Endometrium (tissue), 2 donors: ENCODE measurements around the gene ARL17A.
A peak's percentile ranks its signal among the peaks of the same experiment; 100 is the strongest.
"Not testable (repeated sequence)": the region's sequence is repeated elsewhere in the genome, so short reads cannot be mapped to it uniquely, and the experiment has no call there.

Source experiments
- FAIRE-seq: peaks from 2 replicates; lab custom pipeline; 2012; peaks lifted over from hg19 to GRCh38; lab: Jason Lieb, UNC
- donor health status: control.
- donor health status: control.

The ARL17A gene

GRCh38 chr17:46579083-46580075 is at the start of gene ARL17A:
Gene ARL17A, minus strand, starts transcription at chr17:46579691. Its CDS starts 3,369 bp downstream, at chr17:46576322.
- FAIRE-seq: peak; percentile 100

GRCh38 chr17:46628753-46629436 is 49.4 kb upstream of the ARL17A start:
- not testable (repeated sequence) for FAIRE-seq

DNA sequence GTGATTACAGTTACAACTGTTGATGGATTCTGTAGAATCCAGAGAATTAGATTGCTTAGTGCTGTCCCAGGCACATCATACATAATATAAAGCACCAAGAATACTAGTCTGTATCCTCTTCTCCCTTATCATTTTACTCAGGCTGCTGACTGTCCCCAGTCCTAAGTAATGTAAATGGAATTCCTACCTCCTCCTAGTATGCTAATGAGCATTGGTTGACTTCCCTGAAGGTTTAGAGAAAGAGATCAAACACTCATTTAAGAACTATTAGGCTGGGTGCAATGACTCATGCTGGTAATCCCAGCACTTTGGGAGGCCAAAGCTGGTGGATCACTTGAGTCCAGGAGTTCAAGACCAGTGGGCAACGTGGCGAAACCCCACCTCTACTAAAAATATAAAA is 48.0 kb upstream of the ARL17A start:
- not testable (repeated sequence) for FAIRE-seq

DNA sequence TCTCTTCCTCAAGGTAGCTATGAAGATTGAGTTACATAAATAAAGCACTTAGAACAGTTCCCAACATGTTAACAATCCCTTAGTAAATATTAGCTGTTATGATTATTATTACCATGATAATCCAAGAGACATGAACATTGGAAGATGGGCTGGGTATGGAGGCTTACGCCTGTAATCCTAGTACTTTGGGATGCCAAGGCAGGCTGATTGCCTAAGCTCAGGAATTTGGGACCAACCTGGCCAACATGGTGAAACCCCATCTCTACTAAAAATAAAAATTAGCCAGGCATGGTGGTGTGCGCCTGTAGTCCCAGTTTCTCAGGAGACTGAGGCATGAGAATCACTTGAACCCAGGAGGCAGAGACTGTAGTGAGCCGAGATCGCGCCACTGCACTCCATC is 45.2 kb upstream of the ARL17A start:
- not testable (repeated sequence) for FAIRE-seq

DNA sequence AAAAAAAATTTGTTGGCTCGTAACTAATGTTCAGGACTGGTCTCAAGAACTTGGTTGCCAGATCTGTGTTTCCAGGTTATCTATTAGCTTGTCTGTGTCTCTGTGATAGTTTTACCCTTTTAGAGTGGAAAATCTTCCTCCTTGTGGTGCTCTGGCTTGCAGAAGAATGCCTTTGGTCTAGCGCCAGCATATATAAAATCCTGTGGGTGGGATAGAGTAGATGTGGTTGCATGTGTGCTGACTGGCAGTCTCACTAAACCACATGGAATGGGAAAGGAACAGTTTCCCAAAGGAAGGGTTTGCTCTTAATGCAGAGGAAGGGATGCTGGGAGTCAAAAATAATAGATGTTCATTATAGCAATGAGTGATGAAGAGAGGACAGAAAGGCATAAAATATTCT is 44.3 kb upstream of the ARL17A start:
- not testable (repeated sequence) for FAIRE-seq

DNA sequence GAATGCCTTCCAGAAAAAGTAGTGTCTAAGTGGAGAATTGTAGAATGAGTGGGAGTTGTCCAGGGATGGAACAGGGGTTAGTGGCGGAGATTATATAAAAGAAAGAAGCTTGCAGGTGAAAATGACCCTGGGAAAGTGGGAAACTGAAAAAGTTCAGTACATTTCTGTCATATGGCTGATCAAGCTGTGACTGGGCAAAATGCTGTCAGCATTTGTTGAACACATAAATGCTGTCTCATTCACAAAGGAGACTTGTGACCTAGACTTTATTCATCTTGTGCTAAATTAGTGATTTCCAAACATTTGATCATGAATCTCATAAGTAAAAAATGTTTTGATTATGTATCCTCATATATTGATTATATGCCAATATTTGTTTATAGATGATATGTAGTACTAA is 39.5 kb upstream of the ARL17A start:
- not testable (repeated sequence) for FAIRE-seq

- FAIRE-seq: not testable (repeated sequence)
Observed at GRCh38 chr17:46617121-46617520, 37.6 kb upstream of the ARL17A start.

DNA sequence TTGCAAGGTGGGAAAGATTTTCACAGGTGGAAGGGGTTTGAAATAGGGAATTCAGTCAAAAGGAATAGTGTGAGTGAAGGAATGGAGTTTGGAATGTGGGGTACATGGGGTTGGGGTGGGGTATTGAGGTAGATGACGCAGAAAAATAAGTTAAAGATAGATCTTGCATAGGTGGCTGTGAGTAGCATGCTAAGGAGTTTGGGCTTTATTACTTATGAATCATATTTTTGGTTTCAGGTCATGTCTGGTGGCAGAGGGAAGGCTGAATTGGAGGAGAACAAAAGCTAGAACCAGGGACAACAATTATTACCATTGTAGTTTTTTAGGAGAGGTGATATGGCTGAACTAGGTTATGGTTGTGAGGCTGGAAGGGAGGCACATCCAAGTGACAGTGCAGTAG is 34.4 kb upstream of the ARL17A start:
- FAIRE-seq: not testable (repeated sequence)

DNA sequence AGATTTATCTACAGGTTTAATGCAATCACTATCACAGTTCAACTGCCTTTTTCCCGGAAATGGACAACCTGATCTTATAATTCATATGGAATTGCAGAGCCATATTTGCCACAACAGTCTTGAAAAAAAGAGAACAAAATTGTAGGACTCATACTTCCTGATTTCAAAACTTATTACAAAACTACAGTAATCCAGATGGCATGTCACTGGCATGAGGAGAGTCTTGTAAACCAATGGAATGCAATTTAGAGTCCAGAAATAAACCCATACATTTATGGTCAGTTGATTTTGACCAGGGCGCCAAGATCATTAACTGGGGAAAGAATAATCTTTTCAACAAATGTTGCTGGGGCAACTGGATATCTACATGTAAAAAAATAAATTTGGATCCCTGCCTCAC is 31.8 kb upstream of the ARL17A start:
- FAIRE-seq: peak; percentile 85

DNA sequence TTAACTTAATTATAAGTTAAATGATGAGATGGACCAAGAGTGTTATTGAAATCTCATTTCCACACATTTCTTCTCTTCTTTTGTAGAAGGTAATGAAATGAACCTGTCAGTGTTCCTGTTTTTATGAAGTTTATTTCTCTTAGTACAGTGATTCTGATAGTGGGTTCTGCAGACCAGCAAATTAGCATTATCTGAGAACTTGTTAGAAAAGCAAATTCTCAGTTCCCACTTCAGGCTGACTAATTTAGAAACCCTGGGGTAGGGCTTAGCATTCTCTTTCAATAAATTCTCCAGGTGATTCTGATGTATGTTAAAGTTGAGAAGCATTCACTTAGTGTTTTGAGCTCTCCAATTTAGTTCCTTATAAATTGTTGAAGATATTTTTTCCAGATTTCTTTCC is 23.6 kb upstream of the ARL17A start:
- FAIRE-seq: not testable (repeated sequence)

- FAIRE-seq: not testable (repeated sequence)
Observed at GRCh38 chr17:46600767-46601166, 21.3 kb upstream of the ARL17A start.

DNA sequence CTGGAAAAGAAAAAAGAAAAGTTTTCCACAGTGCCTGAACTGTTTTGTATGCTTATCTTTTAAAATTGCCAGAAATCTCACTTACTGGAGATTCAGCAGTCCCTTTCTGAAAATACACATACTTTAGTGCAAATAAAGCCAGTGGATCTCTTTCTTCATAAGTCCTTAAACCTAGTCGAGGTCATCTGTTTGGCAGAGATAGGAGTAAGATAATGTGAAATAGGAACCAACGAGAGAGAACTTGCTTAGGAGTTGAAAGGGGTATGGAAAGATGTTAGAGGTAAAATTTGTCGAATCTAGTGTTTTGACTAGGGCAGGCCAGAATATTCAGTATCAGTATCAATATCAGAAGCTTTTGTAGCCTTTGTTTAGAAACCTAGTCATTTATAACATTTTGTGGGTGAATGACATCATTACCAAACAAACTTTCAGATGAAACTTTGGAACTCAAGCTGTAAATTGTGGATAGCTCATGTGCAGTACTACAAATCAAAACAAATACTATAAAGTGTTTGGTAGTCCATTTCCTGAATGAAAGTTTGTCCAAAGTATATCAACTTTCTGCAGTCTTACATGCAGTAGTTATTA is 18.9 kb upstream of the ARL17A start:
- FAIRE-seq: peak; percentile 85

DNA sequence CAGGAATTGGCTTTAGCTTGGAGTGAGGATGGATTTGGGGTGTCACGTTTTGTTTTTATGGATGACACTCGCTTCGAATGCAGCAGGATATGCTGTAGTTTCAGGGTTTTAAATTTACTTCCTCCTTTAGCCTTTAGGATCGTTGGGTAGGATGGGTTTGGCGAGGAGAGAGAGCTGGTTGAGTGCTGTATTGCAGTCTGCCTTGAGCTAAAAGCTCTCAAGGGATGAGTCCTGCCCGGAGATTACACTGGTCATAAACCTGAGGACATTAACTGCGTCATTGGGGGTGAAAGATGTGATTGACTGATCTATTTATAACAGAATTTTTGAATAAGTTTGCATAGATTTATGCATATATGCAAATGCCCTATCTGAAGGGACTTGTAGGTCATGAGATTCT is 11.8 kb upstream of the ARL17A start:
- FAIRE-seq: not testable (repeated sequence)

- FAIRE-seq: not testable (repeated sequence)
Observed at GRCh38 chr17:46590157-46591146, 11.0 kb upstream of the ARL17A start, which contains the start of gene NSF. Gene NSF, plus strand, starts transcription at chr17:46590669. Its CDS starts 107 bp downstream, at chr17:46590776.

GRCh38 chr17:46585444-46585843 is 6.0 kb upstream of the ARL17A start:
- FAIRE-seq: not testable (repeated sequence)

- peak; percentile 15 for FAIRE-seq
Observed at GRCh38 chr17:46580082-46580481, 591 bp upstream of the ARL17A start.

DNA sequence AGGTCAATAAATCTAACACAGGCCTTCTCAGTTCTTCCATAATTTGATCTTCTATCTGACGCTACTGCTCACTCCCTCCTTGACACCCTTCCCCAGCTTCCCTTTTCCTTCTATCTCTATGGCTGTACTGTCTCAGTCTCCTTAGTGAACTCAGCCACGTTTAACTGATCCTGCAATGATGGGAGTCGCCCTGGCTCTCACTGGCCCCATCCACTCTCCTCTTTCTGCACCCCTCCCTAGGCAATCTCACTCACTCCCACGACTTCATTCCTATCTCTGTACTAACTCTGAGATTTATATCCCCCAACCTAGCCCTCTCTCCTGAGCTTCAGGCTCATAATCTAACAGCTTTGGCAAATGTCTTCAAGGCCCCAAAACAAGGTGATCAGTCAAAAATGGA is 7.7 kb downstream of the ARL17A start:
- not testable (repeated sequence) for FAIRE-seq

- FAIRE-seq: not testable (repeated sequence)
Observed at GRCh38 chr17:46566980-46567379, 12.5 kb downstream of the ARL17A start.

GRCh38 chr17:46566284-46566683 is 13.2 kb downstream of the ARL17A start:
- not testable (repeated sequence) for FAIRE-seq

DNA sequence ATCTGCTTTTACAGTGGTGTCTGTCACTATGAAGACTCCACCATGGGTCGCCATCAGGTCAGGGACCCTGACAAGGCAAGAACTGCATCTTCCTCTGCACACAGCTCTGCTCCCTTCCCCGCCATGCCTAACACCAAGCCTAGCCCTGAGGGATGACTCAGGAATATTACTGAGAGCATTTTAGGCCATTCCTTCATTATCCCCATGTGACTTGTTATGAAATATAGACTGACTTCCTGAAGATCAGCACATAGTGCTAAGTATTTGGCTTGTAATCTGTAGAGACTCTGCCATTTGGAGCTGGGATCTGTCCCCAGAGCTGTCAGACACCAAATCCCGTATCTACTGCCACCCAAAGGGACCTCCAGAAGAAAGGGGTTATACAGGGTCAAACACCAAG is 19.4 kb downstream of the ARL17A start:
- FAIRE-seq: not testable (repeated sequence)

DNA sequence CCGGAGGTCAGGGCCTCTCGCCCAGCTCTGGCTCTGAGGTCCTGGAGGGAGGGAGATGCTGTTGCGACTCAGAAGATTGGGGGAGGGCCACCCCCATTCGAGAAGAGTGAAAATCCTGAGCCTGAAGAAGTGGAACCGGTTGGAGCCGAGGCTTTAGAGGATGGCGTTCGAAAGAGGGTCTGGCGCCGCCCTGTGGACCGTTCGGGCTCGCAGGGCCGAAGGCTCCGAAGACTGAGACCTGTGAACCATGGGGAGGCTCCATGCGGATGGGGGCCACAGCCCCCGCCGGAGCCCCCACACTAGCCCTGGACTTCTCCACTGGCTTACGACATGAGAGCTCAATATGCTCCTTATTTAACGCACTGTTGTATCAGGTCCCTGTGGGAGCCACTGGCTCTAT is 20.3 kb downstream of the ARL17A start:
- FAIRE-seq: not testable (repeated sequence)
